Measurements from ENCODE around the gene IGLL5. TPM values are rescaled to one million over a fixed set of nuclear protein-coding genes. Genes with fewer than 3 reads are reported as not detected.
A peak's percentile ranks its signal among the peaks of the same experiment; 100 is the strongest.

Gene IGLL5
- total RNA-seq, 2 experiments from 2014 or later, result not detected

DNA sequence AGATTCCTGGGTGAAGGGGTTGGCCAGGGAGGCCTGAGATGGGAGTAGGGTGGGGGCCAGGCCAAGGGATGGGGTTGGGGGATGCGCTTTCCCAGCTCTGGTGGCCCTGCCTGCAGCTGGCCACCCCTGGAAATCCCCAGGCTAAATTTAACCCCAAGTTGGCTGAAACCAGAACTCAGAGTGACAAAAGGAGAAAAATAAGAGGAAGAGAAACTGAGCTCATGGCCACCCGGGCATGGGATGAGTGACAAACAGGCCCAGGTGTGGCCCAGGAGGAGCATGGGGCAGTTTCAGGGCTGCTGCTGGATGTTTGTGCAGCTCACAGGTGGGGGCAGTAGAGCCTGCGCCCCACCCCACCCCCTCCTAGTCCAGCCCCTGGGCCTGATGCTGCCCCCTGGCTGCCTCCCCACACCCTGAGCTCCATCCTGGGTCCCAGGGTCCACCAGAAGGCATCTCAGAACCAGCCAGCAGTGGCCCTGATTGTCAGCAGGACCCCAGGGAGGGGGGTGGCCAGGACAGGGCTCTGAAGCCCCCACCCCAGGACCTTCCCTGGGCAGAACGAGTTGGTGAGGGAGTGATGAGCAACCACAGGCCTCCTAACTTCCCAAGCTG, 48.0 kb downstream of the IGLL5 start:
- ATAC-seq, result peak; percentile 58
- CTCF ChIA-PET, result no interaction called here
- intact Hi-C loops (cut with DNase I, micrococcal nuclease), result no loop called here

GRCh38 chr22:22936180-22936914, 48.7 kb downstream of the IGLL5 start:
- no peak overlapping the region for H3K4me3 Mint-ChIP-seq
- POLR2A ChIA-PET, result interaction anchor here (0.7 kb wide), 1 partner anchor 38 kb away, joined by 3 read pairs; no protein-coding TSS in a partner anchor
- CTCF ChIA-PET, result no interaction called here
- DNase-seq (no peak), ATAC-seq (no peak)
- H3K27me3 Mint-ChIP-seq, result no peaks in the 10 kb centered on the region
- H3K36me3 Mint-ChIP-seq (ENCODE audit: low read depth), result no peaks in the 10 kb centered on the region
- intact Hi-C loops (cut with DNase I, micrococcal nuclease), result no loop called here
- peaks cover 4% of the 10 kb centered on the region for H3K4me1 Mint-ChIP-seq
- no peaks in the 10 kb centered on the region for H3K9me3 Mint-ChIP-seq (ENCODE audit: low read depth)
- H3K27ac Mint-ChIP-seq, result no peak overlapping the region

More for the DNA sequence above, 48.0 kb downstream of the IGLL5 start:
- no peak overlapping the region for H3K4me3 Mint-ChIP-seq
- DNase-seq, result peak; percentile 38
- H3K4me1 Mint-ChIP-seq, result peaks cover 4% of the 10 kb centered on the region
- no peak overlapping the region for H3K27ac Mint-ChIP-seq
- H3K36me3 Mint-ChIP-seq (ENCODE audit: low read depth), result no peaks in the 10 kb centered on the region
- H3K9me3 Mint-ChIP-seq (ENCODE audit: low read depth), result no peaks in the 10 kb centered on the region
- H3K27me3 Mint-ChIP-seq, result no peaks in the 10 kb centered on the region
- POLR2A ChIA-PET, result no interaction called here

GRCh38 chr22:22936915-22937656, 49.5 kb downstream of the IGLL5 start:
- H3K9me3 Mint-ChIP-seq (ENCODE audit: low read depth), result no peaks in the 10 kb centered on the region
- no peaks in the 10 kb centered on the region for H3K36me3 Mint-ChIP-seq (ENCODE audit: low read depth)
- intact Hi-C loops (cut with DNase I, micrococcal nuclease), result no loop called here
- H3K4me3 Mint-ChIP-seq, result no peak overlapping the region
- no peak for DNase-seq
- POLR2A ChIA-PET, result no interaction called here
- no peak overlapping the region for H3K27ac Mint-ChIP-seq
- H3K4me1 Mint-ChIP-seq, result peaks cover 4% of the 10 kb centered on the region
- no peak for ATAC-seq
- H3K27me3 Mint-ChIP-seq, result no peaks in the 10 kb centered on the region
- CTCF ChIA-PET, result interaction anchor here (1.7 kb wide), 1 partner anchor 19 kb away, joined by 10 read pairs; no protein-coding TSS in a partner anchor

- no peak overlapping the region for H3K4me3 Mint-ChIP-seq
- ATAC-seq (no peak), DNase-seq (no peak)
- POLR2A ChIA-PET, result no interaction called here
- no peaks in the 10 kb centered on the region for H3K27me3 Mint-ChIP-seq
- peaks cover 6% of the 10 kb centered on the region for H3K4me1 Mint-ChIP-seq
- no peaks in the 10 kb centered on the region for H3K9me3 Mint-ChIP-seq (ENCODE audit: low read depth)
- no peaks in the 10 kb centered on the region for H3K36me3 Mint-ChIP-seq (ENCODE audit: low read depth)
- H3K27ac Mint-ChIP-seq, result no peak overlapping the region
- CTCF ChIA-PET, result interaction anchor here (0.6 to 1.7 kb wide), 4 partner anchors 18 to 240 kb away, joined by 3 to 10 read pairs (median 3); no protein-coding TSS in a partner anchor
- intact Hi-C loops (cut with DNase I, micrococcal nuclease), result no loop called here
Observed at GRCh38 chr22:22937894-22938480, 50.4 kb downstream of the IGLL5 start.

DNA sequence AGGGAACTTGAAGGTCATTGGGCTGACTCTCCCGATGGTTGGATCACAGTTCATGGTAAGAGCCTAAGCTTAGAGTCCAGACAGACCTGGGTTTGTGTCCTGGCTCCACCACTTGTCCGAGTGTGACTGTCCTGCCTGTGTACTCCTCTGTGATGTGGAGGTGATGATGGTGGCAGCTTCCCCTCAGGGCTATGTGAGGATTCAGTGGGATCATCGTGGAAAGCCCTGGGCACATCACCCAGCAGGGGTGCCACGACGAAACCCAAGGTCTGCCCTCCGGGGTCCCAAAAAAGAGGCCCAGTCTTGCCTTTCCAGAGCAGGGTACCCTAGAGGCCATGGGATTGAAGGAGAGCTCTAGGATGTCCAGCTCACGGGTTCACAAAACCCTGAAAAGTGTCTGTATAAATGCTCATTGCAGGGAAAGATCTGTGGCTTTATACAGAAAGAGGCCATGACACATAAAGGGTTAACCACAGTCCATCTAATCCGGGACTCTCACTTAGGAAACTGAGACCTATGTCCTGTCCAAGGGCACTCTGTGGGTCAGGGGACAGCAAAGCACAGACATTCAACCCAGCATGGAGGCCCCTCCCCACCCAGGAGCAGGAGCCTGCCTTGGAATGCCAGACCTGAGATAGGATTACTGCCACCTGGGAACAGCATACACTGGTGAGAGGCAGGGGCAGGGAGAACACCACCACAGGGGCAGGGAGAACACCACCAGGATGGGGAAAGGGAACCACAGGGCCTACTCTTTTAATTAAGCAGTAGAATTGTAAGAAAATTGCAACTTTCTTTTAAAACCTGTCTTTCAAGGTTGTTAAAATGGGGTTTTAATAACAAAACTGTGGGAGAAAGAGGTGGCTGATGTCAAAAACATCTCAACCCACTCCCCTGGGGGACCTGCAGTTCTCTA, 51.3 kb downstream of the IGLL5 start:
- no peak overlapping the region for H3K27ac Mint-ChIP-seq
- DNase-seq, result no peak
- ATAC-seq, result no peak
- H3K4me1 Mint-ChIP-seq, result peaks cover 6% of the 10 kb centered on the region
- H3K36me3 Mint-ChIP-seq (ENCODE audit: low read depth), result no peaks in the 10 kb centered on the region
- H3K4me3 Mint-ChIP-seq, result no peak overlapping the region
- H3K27me3 Mint-ChIP-seq, result no peaks in the 10 kb centered on the region
- H3K9me3 Mint-ChIP-seq (ENCODE audit: low read depth), result no peaks in the 10 kb centered on the region
- ChIA-PET CTCF (interaction anchor here (0.6 to 1.7 kb wide), 3 partner anchors 17 to 61 kb away, joined by 3 to 10 read pairs (median 3); no protein-coding TSS in a partner anchor), POLR2A (no interaction called here)
- intact Hi-C loops (cut with DNase I, micrococcal nuclease), result no loop called here

DNA sequence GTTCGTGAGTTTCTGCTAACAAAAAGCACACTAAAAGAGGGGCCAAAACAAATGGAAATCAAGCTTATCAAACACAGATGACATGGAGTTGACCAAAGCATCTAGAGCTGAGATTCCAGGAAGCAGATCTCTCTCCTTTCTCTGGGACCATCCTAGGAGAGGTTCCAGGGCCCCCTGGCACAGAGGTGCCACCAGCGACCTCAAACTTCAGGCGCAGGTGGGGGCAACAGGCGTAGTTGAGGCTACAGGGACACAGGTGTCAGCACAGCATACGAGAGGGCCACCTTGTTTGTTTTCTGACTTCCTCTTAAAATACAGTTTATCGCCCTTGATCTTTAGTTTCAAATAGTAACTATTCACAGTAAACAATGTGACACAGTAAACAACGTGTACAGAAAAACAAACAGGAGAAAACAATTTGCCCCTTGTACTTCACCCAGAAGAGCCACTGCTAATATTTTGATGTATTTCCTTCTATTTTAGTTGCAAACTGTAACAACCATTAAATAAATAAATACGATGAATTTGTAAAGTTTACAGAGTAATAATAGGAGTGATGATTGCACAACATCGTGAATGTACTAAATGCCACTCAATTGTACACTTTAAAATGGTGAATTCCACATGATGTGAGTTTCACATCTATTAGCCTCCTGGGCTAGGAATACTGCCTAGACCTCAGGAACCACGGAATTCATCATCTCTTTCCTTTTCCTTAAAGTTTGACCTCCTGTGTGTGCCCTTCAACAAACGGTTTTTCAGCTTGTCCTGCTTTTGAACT, 52.2 kb downstream of the IGLL5 start:
- Mint-ChIP-seq H3K36me3 (ENCODE audit: low read depth) (no peaks in the 10 kb centered on the region), H3K27me3 (no peaks in the 10 kb centered on the region), H3K27ac (no peak overlapping the region), H3K9me3 (ENCODE audit: low read depth) (no peaks in the 10 kb centered on the region), H3K4me1 (peaks cover 6% of the 10 kb centered on the region), H3K4me3 (no peak overlapping the region)
- intact Hi-C loops (cut with DNase I, micrococcal nuclease), result loop anchor here in 1 of 2 experiments (5.0 kb wide), 1 partner anchor 152 kb away; no protein-coding TSS in a partner anchor
- DNase-seq (no peak), ATAC-seq (no peak)
- CTCF ChIA-PET, result no interaction called here
- POLR2A ChIA-PET, result no interaction called here

DNA sequence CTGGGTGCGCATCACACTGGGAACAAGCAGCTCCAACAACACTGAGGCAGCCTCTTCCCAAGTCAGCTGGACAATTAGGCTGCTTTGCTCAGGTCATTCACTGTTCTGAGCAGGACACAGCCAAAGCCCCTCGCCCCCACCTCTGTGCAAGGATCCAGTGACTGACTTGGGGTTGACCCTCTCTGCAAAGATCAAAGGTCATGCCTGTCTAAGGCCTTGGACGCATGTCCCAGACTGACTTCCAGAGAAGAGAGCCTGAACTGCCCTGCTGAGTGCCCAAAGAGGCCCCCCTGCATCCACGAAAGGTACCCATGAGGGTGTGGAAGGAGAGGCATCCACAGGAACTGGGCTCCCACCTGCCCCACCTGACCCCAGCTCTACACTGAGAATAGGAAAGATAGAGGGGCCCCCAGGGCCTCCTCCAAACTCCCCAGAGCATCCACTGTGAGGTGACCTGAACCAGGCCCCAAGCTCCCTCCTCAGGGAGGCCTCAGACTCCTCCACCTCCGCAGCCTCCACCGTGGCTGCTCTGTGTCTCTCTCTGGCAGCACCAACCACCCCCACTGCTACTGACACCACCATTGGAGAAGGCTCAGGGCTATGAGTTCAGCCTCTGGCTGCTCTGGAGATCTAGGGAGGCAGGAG, 53.5 kb downstream of the IGLL5 start:
- Mint-ChIP-seq H3K4me1 (peaks cover 2% of the 10 kb centered on the region), H3K36me3 (ENCODE audit: low read depth) (no peaks in the 10 kb centered on the region), H3K27me3 (no peaks in the 10 kb centered on the region), H3K9me3 (ENCODE audit: low read depth) (no peaks in the 10 kb centered on the region), H3K4me3 (no peak overlapping the region), H3K27ac (no peak overlapping the region)
- intact Hi-C loops (cut with DNase I, micrococcal nuclease), result loop anchor here in 1 of 2 experiments (5.0 kb wide), 1 partner anchor 154 kb away; no protein-coding TSS in a partner anchor
- ChIA-PET CTCF (interaction anchor here (1.0 to 1.8 kb wide), 4 partner anchors 19 to 118 kb away, joined by 3 to 7 read pairs (median 5); no protein-coding TSS in a partner anchor), POLR2A (no interaction called here)
- ATAC-seq, result no peak
- DNase-seq, result no peak

DNA sequence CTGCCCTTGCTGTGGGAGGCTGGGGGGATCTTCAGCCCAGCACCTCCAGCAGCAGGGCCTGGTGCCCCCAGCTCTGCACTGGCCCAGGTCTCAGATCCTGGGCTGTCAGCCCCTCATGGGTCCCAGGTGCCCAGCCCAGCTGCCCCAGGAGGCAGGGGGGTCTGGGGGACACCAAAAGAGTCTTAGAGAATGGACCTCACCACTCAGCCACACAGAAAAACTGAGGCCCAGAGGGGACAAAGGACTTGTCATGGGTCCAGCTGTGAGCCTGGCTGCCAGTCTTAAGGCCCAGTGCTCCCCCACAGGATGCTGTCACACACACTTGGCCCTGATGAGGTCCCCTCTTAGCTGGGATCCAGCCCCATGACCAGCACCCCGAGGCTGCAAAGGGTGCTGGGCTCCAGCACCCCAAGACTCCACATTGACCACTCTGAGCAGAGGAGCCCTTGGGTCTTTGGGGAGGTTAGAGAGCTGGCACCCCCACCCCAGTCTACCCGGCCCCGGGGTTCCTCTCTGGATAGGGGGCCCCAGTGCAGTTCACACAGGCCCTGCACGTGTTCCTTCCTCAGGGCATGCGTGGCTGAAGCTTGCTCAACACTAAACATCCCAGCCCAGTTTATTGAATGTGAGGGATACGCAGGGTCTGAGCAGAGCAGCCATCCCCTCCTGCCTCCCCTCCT, 54.4 kb downstream of the IGLL5 start:
- intact Hi-C loops (cut with DNase I, micrococcal nuclease), result loop anchor here (1.0 to 5.0 kb wide), 4 partner anchors 93 to 155 kb away; no protein-coding TSS in a partner anchor
- POLR2A ChIA-PET, result interaction anchor here (0.7 kb wide), 1 partner anchor 203 kb away, joined by 3 read pairs; no protein-coding TSS in a partner anchor
- no peaks in the 10 kb centered on the region for H3K9me3 Mint-ChIP-seq (ENCODE audit: low read depth)
- CTCF ChIA-PET, result interaction anchor here (0.7 to 1.8 kb wide), 13 partner anchors 12 to 131 kb away, joined by 3 to 7 read pairs (median 3); no protein-coding TSS in a partner anchor
- no peak overlapping the region for H3K27ac Mint-ChIP-seq
- H3K36me3 Mint-ChIP-seq (ENCODE audit: low read depth), result no peaks in the 10 kb centered on the region
- peaks cover 2% of the 10 kb centered on the region for H3K4me1 Mint-ChIP-seq
- DNase-seq, result no peak
- H3K27me3 Mint-ChIP-seq, result no peaks in the 10 kb centered on the region
- ATAC-seq, result no peak
- no peak overlapping the region for H3K4me3 Mint-ChIP-seq

- Mint-ChIP-seq H3K36me3 (ENCODE audit: low read depth) (no peaks in the 10 kb centered on the region), H3K4me3 (no peak overlapping the region), H3K9me3 (ENCODE audit: low read depth) (no peaks in the 10 kb centered on the region), H3K27ac (no peak overlapping the region), H3K4me1 (peaks cover 2% of the 10 kb centered on the region), H3K27me3 (no peaks in the 10 kb centered on the region)
- ChIA-PET POLR2A (no interaction called here), CTCF (interaction anchor here (0.7 to 1.8 kb wide), 17 partner anchors 9 to 140 kb away, joined by 3 to 6 read pairs (median 3); no protein-coding TSS in a partner anchor)
- DNase-seq, result peak; percentile 92
- intact Hi-C loops (cut with DNase I, micrococcal nuclease), result loop anchor here (1.0 to 5.0 kb wide), 4 partner anchors 94 to 155 kb away; no protein-coding TSS in a partner anchor
- ATAC-seq, result peak; percentile 90
Observed at GRCh38 chr22:22942511-22943329, 55.1 kb downstream of the IGLL5 start.
